Subcutaneous adipose tissue (tissue), 4 donors: ENCODE measurements around the gene LRP1. TPM values are rescaled to one million over a fixed set of nuclear protein-coding genes. Genes with fewer than 3 reads are reported as not detected.

Experiments
- total RNA-seq, 4 donors: library from RNA; depleted of rRNA; stranded (reverse); fragments of >200 nt; gene quantifications; one replicate each; pipeline ENCODE4 v1.1.0, GENCODE V29; 2016
- TF ChIP-seq, protein P1 (sequence below): fragments of 450-650 bp; IDR thresholded peaks from one replicate; pipeline ENCODE4 v1.5.1; 2016; ENCODE audit warnings: low read depth, mild to moderate bottlenecking, control low read depth, antibody characterized with exemption, moderate library complexity

Gene LRP1
- total RNA-seq, 4 donors from 2014 or later = 301 to 814 (median 762) TPM

DNA sequence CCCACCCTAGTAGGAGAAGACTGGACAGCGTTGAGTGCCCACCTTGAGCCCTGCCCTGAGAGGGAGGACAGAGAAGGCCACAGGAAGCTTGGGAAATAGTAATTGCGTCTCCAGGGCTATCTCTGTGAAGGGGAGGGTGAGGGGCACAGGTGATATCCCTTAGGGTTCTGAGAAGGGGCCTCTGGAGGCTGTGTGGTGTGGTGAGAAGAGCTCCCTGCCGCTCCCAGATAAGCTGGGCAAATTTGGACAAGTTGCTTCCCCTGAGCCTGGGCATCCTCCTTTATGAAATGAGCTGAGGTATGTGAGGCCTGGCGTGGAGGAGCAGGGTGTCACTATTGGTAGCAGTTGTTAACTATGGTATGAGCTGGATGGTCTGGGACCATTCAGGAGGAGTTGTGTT, 42.6 kb downstream of the LRP1 start:
- TF ChIP-seq, protein P1, sequence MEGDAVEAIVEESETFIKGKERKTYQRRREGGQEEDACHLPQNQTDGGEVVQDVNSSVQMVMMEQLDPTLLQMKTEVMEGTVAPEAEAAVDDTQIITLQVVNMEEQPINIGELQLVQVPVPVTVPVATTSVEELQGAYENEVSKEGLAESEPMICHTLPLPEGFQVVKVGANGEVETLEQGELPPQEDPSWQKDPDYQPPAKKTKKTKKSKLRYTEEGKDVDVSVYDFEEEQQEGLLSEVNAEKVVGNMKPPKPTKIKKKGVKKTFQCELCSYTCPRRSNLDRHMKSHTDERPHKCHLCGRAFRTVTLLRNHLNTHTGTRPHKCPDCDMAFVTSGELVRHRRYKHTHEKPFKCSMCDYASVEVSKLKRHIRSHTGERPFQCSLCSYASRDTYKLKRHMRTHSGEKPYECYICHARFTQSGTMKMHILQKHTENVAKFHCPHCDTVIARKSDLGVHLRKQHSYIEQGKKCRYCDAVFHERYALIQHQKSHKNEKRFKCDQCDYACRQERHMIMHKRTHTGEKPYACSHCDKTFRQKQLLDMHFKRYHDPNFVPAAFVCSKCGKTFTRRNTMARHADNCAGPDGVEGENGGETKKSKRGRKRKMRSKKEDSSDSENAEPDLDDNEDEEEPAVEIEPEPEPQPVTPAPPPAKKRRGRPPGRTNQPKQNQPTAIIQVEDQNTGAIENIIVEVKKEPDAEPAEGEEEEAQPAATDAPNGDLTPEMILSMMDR = no peak

DNA sequence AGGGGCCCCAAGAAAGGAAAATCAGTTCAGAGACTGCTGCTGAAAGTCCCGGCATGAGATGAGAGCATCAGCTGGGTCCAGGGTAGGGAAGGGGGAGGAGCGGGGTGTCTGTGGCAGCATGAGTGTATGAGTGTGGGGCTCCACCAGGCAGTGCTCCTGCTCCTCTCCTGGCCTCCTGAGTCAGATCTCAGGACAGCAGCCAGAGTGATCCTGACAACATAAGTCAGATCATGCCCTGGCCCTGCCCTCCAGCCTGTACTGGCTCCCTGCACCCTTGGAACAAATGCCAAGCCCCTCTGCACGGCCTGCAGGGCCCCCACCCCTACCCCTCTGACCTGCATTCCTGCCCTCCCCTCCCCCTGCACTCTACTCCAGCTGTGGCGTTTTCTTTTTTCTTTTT, 43.4 kb downstream of the LRP1 start:
- TF ChIP-seq, protein P1 = no peak

DNA sequence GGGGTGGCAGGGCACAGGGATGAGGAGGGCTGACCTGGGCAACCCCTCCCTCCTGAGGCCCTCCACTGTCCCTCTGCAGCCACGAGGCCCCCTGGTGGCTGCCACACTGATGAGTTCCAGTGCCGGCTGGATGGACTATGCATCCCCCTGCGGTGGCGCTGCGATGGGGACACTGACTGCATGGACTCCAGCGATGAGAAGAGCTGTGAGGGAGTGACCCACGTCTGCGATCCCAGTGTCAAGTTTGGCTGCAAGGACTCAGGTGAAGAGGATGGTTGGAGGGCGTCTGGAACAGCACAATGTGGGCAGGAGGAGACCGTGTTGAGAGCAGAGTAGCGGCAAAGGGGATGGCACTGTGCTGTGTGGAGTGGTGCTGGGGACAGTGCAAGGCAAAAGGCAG, 44.8 kb downstream of the LRP1 start:
- TF ChIP-seq, protein P1 = no peak

DNA sequence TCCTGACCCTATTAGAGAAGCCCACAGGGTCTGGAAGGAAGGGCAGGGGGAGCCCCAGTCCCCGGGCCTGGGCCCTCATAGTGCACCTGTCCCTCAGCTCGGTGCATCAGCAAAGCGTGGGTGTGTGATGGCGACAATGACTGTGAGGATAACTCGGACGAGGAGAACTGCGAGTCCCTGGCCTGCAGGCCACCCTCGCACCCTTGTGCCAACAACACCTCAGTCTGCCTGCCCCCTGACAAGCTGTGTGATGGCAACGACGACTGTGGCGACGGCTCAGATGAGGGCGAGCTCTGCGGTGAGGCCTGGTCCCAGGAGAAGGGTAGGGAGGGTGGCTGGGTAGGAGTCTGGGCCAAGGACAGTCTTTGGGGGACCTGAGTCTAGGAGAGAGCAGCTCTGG, 45.4 kb downstream of the LRP1 start:
- TF ChIP-seq, protein P1 = no peak

DNA sequence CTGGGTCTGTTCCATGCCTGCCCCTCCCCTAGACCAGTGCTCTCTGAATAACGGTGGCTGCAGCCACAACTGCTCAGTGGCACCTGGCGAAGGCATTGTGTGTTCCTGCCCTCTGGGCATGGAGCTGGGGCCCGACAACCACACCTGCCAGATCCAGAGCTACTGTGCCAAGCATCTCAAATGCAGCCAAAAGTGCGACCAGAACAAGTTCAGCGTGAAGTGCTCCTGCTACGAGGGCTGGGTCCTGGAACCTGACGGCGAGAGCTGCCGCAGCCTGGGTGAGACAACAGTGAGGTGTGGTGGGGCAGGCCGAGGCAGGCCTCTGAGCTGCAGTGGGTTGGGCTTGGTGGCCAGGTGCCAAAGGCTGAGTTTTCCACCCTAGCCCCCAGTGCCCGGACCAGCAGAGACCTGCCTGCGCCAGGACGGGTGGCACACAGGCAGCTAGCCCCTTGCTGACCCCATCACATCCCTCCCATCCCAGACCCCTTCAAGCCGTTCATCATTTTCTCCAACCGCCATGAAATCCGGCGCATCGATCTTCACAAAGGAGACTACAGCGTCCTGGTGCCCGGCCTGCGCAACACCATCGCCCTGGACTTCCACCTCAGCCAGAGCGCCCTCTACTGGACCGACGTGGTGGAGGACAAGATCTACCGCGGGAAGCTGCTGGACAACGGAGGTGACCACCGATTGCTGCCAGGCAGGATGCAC, 47.3 kb downstream of the LRP1 start:
- TF ChIP-seq, protein P1 = no peak

DNA sequence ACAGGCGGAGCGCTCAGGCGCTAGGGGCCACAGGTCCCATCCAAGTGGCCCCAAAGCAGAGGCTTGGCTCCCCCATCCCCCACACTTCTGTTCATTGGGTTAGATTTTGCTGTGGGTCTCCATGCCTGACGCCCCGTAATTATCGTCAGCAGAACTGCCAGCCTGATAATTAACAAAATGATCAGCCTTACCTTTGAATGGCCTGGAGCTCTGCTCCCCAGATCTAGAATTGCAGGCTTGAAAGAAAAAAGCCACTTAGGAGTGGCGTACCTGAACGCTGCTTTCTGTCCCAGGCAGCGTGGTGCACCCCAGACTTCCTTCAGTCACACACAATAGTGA, 47.8 kb downstream of the LRP1 start:
- TF ChIP-seq, protein P1 = no peak

DNA sequence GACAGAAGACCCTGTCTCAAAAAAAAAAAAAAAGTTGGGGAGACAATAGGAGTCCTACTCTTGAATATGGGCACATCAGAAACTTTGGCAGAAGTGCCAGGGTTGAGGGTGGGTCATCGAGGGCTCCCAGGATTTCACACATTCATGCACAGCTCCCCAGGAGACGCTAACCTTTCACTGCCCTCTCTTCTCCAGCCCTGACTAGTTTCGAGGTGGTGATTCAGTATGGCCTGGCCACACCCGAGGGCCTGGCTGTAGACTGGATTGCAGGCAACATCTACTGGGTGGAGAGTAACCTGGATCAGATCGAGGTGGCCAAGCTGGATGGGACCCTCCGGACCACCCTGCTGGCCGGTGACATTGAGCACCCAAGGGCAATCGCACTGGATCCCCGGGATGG, 48.6 kb downstream of the LRP1 start:
- TF ChIP-seq, protein P1 = no peak
